WTC11 (cell line): ENCODE measurements around the gene HOXA1.

Experiments
- CBFB ChIP-seq: sonication (generic); formaldehyde crosslinking; IDR thresholded peaks from 2 replicates; pipeline ENCODE4 v1.8.1; 2022; ENCODE audit warnings: mild to moderate bottlenecking, low read depth, missing genetic modification reagents
- CREB1 ChIP-seq: sonication (generic); formaldehyde crosslinking; IDR thresholded peaks from 2 replicates; pipeline ENCODE4 v1.8.0; 2023; ENCODE audit warnings: mild to moderate bottlenecking, missing genetic modification reagents
- CTCF ChIP-seq: fragments of 200-600 bp; IDR thresholded peaks from 2 replicates; pipeline ENCODE4 v1.8.0; 2022; ENCODE audit warnings: antibody characterized with exemption
- E2F5 ChIP-seq: sonication (generic); formaldehyde crosslinking; IDR thresholded peaks from 2 replicates; pipeline ENCODE4 v1.8.1; 2022; ENCODE audit warnings: mild to moderate bottlenecking, moderate library complexity, missing genetic modification reagents
- ETV6 ChIP-seq: sonication (generic); formaldehyde crosslinking; IDR thresholded peaks from 2 replicates; pipeline ENCODE4 v1.8.1; 2022; ENCODE audit warnings: mild to moderate bottlenecking, missing genetic modification reagents
- FOXK1 ChIP-seq: sonication (generic); formaldehyde crosslinking; IDR thresholded peaks from 2 replicates; pipeline ENCODE4 v1.8.0; 2022; ENCODE audit warnings: mild to moderate bottlenecking, moderate library complexity, missing genetic modification reagents
- MXD4 ChIP-seq: fragments of 250-450 bp; sonication (Bioruptor Pico); IDR thresholded peaks from 2 replicates; pipeline ENCODE4 v1.8.0; 2021; ENCODE audit warnings: mild to moderate bottlenecking, moderate library complexity, borderline replicate concordance
- RELA ChIP-seq: sonication (generic); formaldehyde crosslinking; IDR thresholded peaks from 2 replicates; pipeline ENCODE4 v1.8.1; 2022; ENCODE audit warnings: missing genetic modification reagents, mild to moderate bottlenecking, borderline replicate concordance
- ZBTB43 ChIP-seq: sonication (generic); formaldehyde crosslinking; IDR thresholded peaks from 2 replicates; pipeline ENCODE4 v1.8.1; 2023; ENCODE audit warnings: mild to moderate bottlenecking, missing genetic modification reagents

GRCh38 chr7:27095050-27095896, 527 bp downstream of the HOXA1 start:
- TF ChIP-seq RELA (CRISPR knock-in tag) (no peak), CBFB (CRISPR knock-in tag) (no peak), CTCF (no peak), ETV6 (CRISPR knock-in tag) (no peak), ZBTB43 (CRISPR knock-in tag) (no peak), CREB1 (CRISPR knock-in tag) (no peak), MXD4 (CRISPR knock-in tag) (no peak), FOXK1 (CRISPR knock-in tag) (no peak), E2F5 (no peak)
